DND-41 (cell line): ENCODE measurements around the gene RNASEH1.

Source experiments
- ATAC-seq: fragments of 200-7000 bp; cut with Tn5 transposase; 3 replicates; pipeline ENCODE4 v1.9.1; 2021; ENCODE audit warnings: low read depth; ENCODE audit not compliant: insufficient read depth
- DNase-seq: peaks from one replicate; pipeline ENCODE4 v3.0.0-alpha.2; 2020
- H2AFZ ChIP-seq: 2 replicates; pipeline ENCODE4 v1.6.0; 2012; ENCODE audit warnings: low read depth, low read length
- H3K27ac ChIP-seq: 2 replicates; pipeline ENCODE4 v1.5.1; 2012; ENCODE audit warnings: low read length, inconsistent platforms
- H3K27me3 ChIP-seq: fragments of 200-600 bp; sonication (generic); 2 replicates; pipeline ENCODE4 v1.6.0; 2012; ENCODE audit warnings: low read length, mild to moderate bottlenecking, inconsistent platforms; ENCODE audit not compliant: insufficient read depth, poor library complexity
- H3K36me3 ChIP-seq: 2 replicates; pipeline ENCODE4 v1.5.1; 2012; ENCODE audit warnings: low read length, inconsistent platforms; ENCODE audit not compliant: insufficient read depth
- H3K4me1 ChIP-seq: 2 replicates; pipeline ENCODE4 v1.5.1; 2012; ENCODE audit warnings: mild to moderate bottlenecking, low read length; ENCODE audit not compliant: insufficient read depth
- H3K4me2 ChIP-seq: 2 replicates; pipeline ENCODE4 v1.6.0; 2012; ENCODE audit warnings: mild to moderate bottlenecking, moderate library complexity, low read length, inconsistent platforms; ENCODE audit not compliant: insufficient read depth
- H3K4me3 ChIP-seq, 2 experiments: fragments of 200-600 bp in 1 of 2; shearing (Covaris generic) in 1 of 2; 2 replicates each; pipeline ENCODE4 v1.5.1; 2012 to 2016; ENCODE audit warnings: inconsistent platforms in 2 of 2, low read length in 2 of 2, mild to moderate bottlenecking in 2 of 2, low read depth in 1 of 2, moderate library complexity in 1 of 2
- H3K79me2 ChIP-seq: 2 replicates; pipeline ENCODE4 v1.6.0; 2012; ENCODE audit warnings: low read length, inconsistent platforms; ENCODE audit not compliant: insufficient read depth
- H3K9ac ChIP-seq: 2 replicates; pipeline ENCODE4 v1.6.0; 2012; ENCODE audit warnings: low read depth, mild to moderate bottlenecking, inconsistent platforms, low read length, moderate library complexity
- H3K9me3 ChIP-seq: 2 replicates; pipeline ENCODE4 v1.5.1; 2012; ENCODE audit warnings: low read length, moderate library complexity, mild to moderate bottlenecking, inconsistent platforms; ENCODE audit not compliant: insufficient read depth, severe bottlenecking
- H4K20me1 ChIP-seq: 2 replicates; pipeline ENCODE4 v1.6.0; 2012; ENCODE audit warnings: low read length; ENCODE audit not compliant: insufficient read depth
- EZH2 ChIP-seq: IDR thresholded peaks from 3 replicates; pipeline ENCODE4 v1.6.1; 2012; ENCODE audit warnings: borderline replicate concordance, low read depth, mild to moderate bottlenecking, moderate library complexity, low read length, inconsistent platforms; ENCODE audit not compliant: severe bottlenecking
- TF ChIP-seq, protein P1 (sequence below): IDR thresholded peaks from 2 replicates; pipeline ENCODE4 v1.5.1; 2012; ENCODE audit warnings: borderline replicate concordance, low read length, moderate library complexity, mild to moderate bottlenecking; ENCODE audit not compliant: poor library complexity, severe bottlenecking; ENCODE audit errors: extremely low read depth

Gene RNASEH1

GRCh38 chr2:3596901-3597417, 38.8 kb upstream of the RNASEH1 start:
- H3K27ac ChIP-seq, result no peak overlapping the region
- H3K9me3 ChIP-seq, result no peaks in the 10 kb centered on the region
- H3K36me3 ChIP-seq, result no peaks in the 10 kb centered on the region
- DNase-seq, result no peak
- H3K9ac ChIP-seq, result no peak overlapping the region
- H3K79me2 ChIP-seq, result no peaks in the 10 kb centered on the region
- no peaks in the 10 kb centered on the region for H3K4me1 ChIP-seq
- TF ChIP-seq, protein P1, sequence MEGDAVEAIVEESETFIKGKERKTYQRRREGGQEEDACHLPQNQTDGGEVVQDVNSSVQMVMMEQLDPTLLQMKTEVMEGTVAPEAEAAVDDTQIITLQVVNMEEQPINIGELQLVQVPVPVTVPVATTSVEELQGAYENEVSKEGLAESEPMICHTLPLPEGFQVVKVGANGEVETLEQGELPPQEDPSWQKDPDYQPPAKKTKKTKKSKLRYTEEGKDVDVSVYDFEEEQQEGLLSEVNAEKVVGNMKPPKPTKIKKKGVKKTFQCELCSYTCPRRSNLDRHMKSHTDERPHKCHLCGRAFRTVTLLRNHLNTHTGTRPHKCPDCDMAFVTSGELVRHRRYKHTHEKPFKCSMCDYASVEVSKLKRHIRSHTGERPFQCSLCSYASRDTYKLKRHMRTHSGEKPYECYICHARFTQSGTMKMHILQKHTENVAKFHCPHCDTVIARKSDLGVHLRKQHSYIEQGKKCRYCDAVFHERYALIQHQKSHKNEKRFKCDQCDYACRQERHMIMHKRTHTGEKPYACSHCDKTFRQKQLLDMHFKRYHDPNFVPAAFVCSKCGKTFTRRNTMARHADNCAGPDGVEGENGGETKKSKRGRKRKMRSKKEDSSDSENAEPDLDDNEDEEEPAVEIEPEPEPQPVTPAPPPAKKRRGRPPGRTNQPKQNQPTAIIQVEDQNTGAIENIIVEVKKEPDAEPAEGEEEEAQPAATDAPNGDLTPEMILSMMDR, result no peak
- TF ChIP-seq EZH2, result no peak
- H4K20me1 ChIP-seq, result no peaks in the 10 kb centered on the region
- H3K27me3 ChIP-seq, result no peaks in the 10 kb centered on the region
- H3K4me3 ChIP-seq, result no peak overlapping the region
- no peak overlapping the region for H2AFZ ChIP-seq
- ATAC-seq, result no peak
- no peak overlapping the region for H3K4me2 ChIP-seq

- no peak overlapping the region for H3K27ac ChIP-seq
- no peaks in the 10 kb centered on the region for H4K20me1 ChIP-seq
- no peak overlapping the region for H3K4me3 ChIP-seq
- no peaks in the 10 kb centered on the region for H3K79me2 ChIP-seq
- no peak overlapping the region for H2AFZ ChIP-seq
- no peak for ATAC-seq
- H3K9me3 ChIP-seq, result no peaks in the 10 kb centered on the region
- no peak overlapping the region for H3K9ac ChIP-seq
- no peak for DNase-seq
- TF ChIP-seq, protein P1, result no peak
- TF ChIP-seq EZH2, result no peak
- H3K4me1 ChIP-seq, result no peaks in the 10 kb centered on the region
- H3K36me3 ChIP-seq, result no peaks in the 10 kb centered on the region
- no peaks in the 10 kb centered on the region for H3K27me3 ChIP-seq
- no peak overlapping the region for H3K4me2 ChIP-seq
Observed at GRCh38 chr2:3595985-3596384, 37.9 kb upstream of the RNASEH1 start.

- Histone ChIP-seq H3K79me2 (no peaks in the 10 kb centered on the region), H3K36me3 (no peaks in the 10 kb centered on the region), H4K20me1 (no peaks in the 10 kb centered on the region), H2AFZ (no peak overlapping the region), H3K4me1 (no peaks in the 10 kb centered on the region), H3K27ac (no peak overlapping the region), H3K9me3 (no peaks in the 10 kb centered on the region), H3K4me2 (no peak overlapping the region), H3K9ac (no peak overlapping the region), H3K27me3 (no peaks in the 10 kb centered on the region), H3K4me3 (no peak overlapping the region)
- no peak for TF ChIP-seq EZH2
- TF ChIP-seq, protein P1, result no peak
- no peak for ATAC-seq
- no peak for DNase-seq
Observed at GRCh38 chr2:3595404-3595803, 37.3 kb upstream of the RNASEH1 start.
